Measurements from ENCODE around the gene RNF31.

DNA sequence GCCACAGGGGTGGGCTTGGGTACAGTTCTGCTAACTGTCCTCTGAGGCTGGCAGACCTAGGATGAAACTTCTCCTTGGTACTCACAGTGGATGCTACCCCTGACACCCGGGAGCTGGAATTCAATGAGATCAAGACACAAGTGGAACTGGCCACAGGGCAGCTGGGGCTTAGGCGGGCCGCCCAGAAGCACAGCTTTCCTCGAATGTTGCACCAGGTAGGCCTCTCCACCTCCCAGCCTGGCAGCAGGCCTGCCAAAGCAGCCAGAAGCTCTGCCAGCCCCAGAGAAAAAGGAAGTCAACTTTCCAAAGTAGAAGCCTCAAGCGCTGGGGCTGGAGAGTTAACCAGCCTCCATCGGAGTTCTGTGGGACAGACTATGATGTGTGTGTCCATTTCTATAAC, 30.1 kb upstream of the RNF31 start:
- TF ChIP-seq, protein P1, sequence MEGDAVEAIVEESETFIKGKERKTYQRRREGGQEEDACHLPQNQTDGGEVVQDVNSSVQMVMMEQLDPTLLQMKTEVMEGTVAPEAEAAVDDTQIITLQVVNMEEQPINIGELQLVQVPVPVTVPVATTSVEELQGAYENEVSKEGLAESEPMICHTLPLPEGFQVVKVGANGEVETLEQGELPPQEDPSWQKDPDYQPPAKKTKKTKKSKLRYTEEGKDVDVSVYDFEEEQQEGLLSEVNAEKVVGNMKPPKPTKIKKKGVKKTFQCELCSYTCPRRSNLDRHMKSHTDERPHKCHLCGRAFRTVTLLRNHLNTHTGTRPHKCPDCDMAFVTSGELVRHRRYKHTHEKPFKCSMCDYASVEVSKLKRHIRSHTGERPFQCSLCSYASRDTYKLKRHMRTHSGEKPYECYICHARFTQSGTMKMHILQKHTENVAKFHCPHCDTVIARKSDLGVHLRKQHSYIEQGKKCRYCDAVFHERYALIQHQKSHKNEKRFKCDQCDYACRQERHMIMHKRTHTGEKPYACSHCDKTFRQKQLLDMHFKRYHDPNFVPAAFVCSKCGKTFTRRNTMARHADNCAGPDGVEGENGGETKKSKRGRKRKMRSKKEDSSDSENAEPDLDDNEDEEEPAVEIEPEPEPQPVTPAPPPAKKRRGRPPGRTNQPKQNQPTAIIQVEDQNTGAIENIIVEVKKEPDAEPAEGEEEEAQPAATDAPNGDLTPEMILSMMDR (IDR thresholded peaks at IDR 0.05) = no peak
- TF ChIP-seq SIN3A (IDR thresholded peaks at IDR 0.05; ENCODE audit: borderline replicate concordance, insufficient read depth, low read depth, low read length) (no peak), POLR2AphosphoS5 (IDR thresholded peaks at IDR 0.05; ENCODE audit: low read depth, low read length) (no peak), TCF7L2 (IDR thresholded peaks at IDR 0.05; ENCODE audit: low read depth, low read length) (no peak)
- TF ChIP-seq, protein P2, sequence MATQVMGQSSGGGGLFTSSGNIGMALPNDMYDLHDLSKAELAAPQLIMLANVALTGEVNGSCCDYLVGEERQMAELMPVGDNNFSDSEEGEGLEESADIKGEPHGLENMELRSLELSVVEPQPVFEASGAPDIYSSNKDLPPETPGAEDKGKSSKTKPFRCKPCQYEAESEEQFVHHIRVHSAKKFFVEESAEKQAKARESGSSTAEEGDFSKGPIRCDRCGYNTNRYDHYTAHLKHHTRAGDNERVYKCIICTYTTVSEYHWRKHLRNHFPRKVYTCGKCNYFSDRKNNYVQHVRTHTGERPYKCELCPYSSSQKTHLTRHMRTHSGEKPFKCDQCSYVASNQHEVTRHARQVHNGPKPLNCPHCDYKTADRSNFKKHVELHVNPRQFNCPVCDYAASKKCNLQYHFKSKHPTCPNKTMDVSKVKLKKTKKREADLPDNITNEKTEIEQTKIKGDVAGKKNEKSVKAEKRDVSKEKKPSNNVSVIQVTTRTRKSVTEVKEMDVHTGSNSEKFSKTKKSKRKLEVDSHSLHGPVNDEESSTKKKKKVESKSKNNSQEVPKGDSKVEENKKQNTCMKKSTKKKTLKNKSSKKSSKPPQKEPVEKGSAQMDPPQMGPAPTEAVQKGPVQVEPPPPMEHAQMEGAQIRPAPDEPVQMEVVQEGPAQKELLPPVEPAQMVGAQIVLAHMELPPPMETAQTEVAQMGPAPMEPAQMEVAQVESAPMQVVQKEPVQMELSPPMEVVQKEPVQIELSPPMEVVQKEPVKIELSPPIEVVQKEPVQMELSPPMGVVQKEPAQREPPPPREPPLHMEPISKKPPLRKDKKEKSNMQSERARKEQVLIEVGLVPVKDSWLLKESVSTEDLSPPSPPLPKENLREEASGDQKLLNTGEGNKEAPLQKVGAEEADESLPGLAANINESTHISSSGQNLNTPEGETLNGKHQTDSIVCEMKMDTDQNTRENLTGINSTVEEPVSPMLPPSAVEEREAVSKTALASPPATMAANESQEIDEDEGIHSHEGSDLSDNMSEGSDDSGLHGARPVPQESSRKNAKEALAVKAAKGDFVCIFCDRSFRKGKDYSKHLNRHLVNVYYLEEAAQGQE (IDR thresholded peaks at IDR 0.05; ENCODE audit: insufficient read depth in 1 of 2, low read depth in 2 of 2, low read length in 1 of 2) = no peak
